ENCODE measurements around the gene GOSR2. TPM values are rescaled to one million over a fixed set of nuclear protein-coding genes. Genes with fewer than 3 reads are reported as not detected.

Gene GOSR2
- total RNA-seq, 1 experiment from 2014 or later, result 53.5 TPM

- Mint-ChIP-seq H3K9me3 (peaks cover 6 to 10% of the 10 kb centered on the region in 2 experiments; a peak in 4 of 5 replicates), H3K27me3 (ENCODE audit: low read depth) (peaks cover 60% of the 10 kb centered on the region), H3K36me3 (ENCODE audit: insufficient read depth in 1 of 3, low read depth in 3 of 3) (peaks cover 0 to 4% (median 3%) of the 10 kb centered on the region in 3 experiments; a peak in 2 of 7 replicates), H3K27ac (no peak overlapping the region), H3K4me3 (no peak overlapping the region), H3K4me1 (no peaks in the 10 kb centered on the region)
- H2AFZ ChIP-seq (ENCODE audit: low read length), result no peak overlapping the region
- no peaks in the 10 kb centered on the region for H3K9me3 ChIP-seq (ENCODE audit: control insufficient read depth, low read depth, low read length)
- TF ChIP-seq, protein P1, sequence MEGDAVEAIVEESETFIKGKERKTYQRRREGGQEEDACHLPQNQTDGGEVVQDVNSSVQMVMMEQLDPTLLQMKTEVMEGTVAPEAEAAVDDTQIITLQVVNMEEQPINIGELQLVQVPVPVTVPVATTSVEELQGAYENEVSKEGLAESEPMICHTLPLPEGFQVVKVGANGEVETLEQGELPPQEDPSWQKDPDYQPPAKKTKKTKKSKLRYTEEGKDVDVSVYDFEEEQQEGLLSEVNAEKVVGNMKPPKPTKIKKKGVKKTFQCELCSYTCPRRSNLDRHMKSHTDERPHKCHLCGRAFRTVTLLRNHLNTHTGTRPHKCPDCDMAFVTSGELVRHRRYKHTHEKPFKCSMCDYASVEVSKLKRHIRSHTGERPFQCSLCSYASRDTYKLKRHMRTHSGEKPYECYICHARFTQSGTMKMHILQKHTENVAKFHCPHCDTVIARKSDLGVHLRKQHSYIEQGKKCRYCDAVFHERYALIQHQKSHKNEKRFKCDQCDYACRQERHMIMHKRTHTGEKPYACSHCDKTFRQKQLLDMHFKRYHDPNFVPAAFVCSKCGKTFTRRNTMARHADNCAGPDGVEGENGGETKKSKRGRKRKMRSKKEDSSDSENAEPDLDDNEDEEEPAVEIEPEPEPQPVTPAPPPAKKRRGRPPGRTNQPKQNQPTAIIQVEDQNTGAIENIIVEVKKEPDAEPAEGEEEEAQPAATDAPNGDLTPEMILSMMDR (conservative IDR thresholded peaks at IDR 0.05), result no peak
- peak; percentile 70 for DNase-seq
- no peak overlapping the region for H3K23ac ChIP-seq (ENCODE audit: insufficient read length, low read depth, low read length)
- H3K56ac ChIP-seq (ENCODE audit: insufficient read length, low read depth, low read length), result no peak overlapping the region
- H3K23me2 ChIP-seq (ENCODE audit: insufficient read length, low read depth, low read length, poor library complexity, severe bottlenecking), result no peaks in the 10 kb centered on the region
- H2BK5ac ChIP-seq (ENCODE audit: insufficient read length, low read length), result no peak overlapping the region
- H3K79me1 ChIP-seq (ENCODE audit: insufficient read depth, low read depth, low read length, poor library complexity, severe bottlenecking), result no peaks in the 10 kb centered on the region
- no peak overlapping the region for H2BK20ac ChIP-seq (ENCODE audit: low read depth, low read length, poor library complexity, severe bottlenecking)
- no peak overlapping the region for H4K8ac ChIP-seq (replicated peaks; ENCODE audit: insufficient read length, low read depth, low read length)
- H3T11ph ChIP-seq (ENCODE audit: low read length), result no peak overlapping the region
- no CpG with 5 or more reads among the region's 9 CpGs for WGBS (ENCODE audit: extremely low coverage, insufficient read length, low lambda C conversion rate)
- no peak overlapping the region for H3K9ac ChIP-seq (ENCODE audit: extremely low read depth, insufficient read length, low read length)
- no peak overlapping the region for H4K5ac ChIP-seq (ENCODE audit: insufficient read length, low read depth, low read length)
- no peak overlapping the region for H2AK5ac ChIP-seq (ENCODE audit: insufficient read length, low read length)
- no peaks in the 10 kb centered on the region for H3K79me2 ChIP-seq (ENCODE audit: insufficient read depth, low read length)
- H3K14ac ChIP-seq (ENCODE audit: insufficient read depth, low read length), result no peak overlapping the region
- H2BK15ac ChIP-seq (ENCODE audit: low read depth, low read length), result no peak overlapping the region
- H3K4me1 ChIP-seq (ENCODE audit: insufficient read depth, low read length), result no peaks in the 10 kb centered on the region
- H3K27me3 ChIP-seq (ENCODE audit: insufficient read depth, low read length), result no peaks in the 10 kb centered on the region; the same call in 1 of the 2 replicates
- no peak overlapping the region for H2BK120ac ChIP-seq (ENCODE audit: low read depth, low read length, poor library complexity, severe bottlenecking)
- no peak overlapping the region for H3K18ac ChIP-seq (ENCODE audit: insufficient read length, low read depth, low read length)
- no peak overlapping the region for H3K27ac ChIP-seq (ENCODE audit: insufficient read length, low read depth, low read length)
- H3K4me2 ChIP-seq (ENCODE audit: insufficient read depth, insufficient read length, low read length), result no peak overlapping the region
- no peak overlapping the region for H2BK12ac ChIP-seq (ENCODE audit: insufficient read length, low read depth, low read length)
- H3K4ac ChIP-seq (ENCODE audit: low read depth, low read length), result no peak overlapping the region
- no peak overlapping the region for H4K91ac ChIP-seq (ENCODE audit: insufficient read length, low read depth, low read length)
- H4K20me1 ChIP-seq (ENCODE audit: control insufficient read depth, insufficient read depth, insufficient read length), result no peaks in the 10 kb centered on the region
Measured at GRCh38 chr17:46964315-46965265, 41.6 kb downstream of the GOSR2 start.

All from H9 (cell line).